ENCODE results near the gene CD8B.
A peak's percentile ranks its signal among the peaks of the same experiment; 100 is the strongest.

Gene CD8B

DNA sequence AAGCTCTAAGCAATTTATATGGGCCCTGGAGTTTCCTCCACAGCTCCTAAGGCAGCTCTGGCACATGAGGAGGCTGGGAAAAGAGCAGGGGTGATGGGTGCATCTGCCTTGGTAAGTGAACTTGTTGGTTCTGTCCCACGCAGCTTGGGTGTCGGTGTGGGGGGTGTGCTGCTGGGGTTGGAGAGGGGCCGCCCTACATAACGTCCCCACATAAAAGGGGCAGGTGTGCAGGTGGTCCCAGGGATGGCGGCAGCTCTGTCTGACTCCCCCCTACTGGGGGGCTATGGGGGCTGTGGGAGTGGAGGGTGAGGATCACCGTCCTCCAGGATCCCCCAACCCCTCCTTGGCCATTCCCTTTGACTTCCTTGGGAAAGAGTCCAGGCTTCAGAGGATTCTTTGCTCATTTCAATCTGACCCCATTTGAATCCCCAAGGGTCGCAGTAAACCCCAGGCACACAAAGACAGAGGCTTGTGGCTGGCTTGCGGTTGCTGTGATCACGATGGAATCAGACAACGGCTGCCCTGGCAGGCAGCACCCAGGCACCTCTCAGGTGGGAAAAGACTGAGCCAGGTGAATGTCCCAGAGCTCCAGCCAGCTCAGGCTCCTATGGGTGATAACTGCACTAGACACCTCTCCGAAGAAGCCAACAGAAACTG is 36.5 kb downstream of the CD8B start:
- no peaks in the 10 kb centered on the region for H3K36me3 Mint-ChIP-seq (ENCODE audit: low read depth)
- H3K4me1 Mint-ChIP-seq (ENCODE audit: low read depth): peaks cover 9% of the 10 kb centered on the region
- H3K9me3 Mint-ChIP-seq: peaks cover 10% of the 10 kb centered on the region
- no peak for DNase-seq (ENCODE audit: low spot score)
- H3K27ac Mint-ChIP-seq: no peak overlapping the region
- peak overlapping the region; percentile 25 for H3K4me3 Mint-ChIP-seq
- H3K27me3 Mint-ChIP-seq (ENCODE audit: low read depth): peaks cover 7% of the 10 kb centered on the region

DNA sequence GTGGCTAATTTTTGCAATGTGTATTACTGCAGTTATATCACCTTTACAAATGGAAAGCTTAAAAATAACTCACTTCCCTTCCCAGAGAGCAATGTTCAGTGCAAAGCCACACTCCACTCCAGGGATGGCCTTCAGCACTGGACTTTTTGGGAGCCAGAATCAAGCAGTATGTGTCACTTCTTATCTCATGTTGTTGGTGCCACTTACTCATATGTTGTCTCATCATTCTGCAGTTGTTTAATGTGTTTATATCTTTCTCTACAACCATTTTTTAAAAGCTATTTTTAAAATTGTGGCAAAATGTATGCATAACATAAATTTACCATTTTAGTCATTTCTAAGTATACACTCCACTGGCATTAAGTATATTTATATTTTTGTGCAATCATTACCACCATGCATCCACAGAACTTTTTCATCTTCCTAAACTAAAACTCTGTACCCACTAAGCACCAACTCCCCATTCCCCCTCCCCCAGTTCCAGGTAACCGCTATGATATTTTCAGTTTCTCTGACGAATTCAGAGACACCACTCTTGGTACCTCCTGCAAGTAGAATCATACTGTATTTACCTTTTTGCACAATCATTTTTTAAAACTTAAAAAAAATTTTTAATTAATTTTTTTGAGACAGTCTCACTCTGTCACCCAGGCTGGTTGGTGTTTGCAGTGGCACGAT is 38.9 kb downstream of the CD8B start:
- no peak overlapping the region for H3K4me3 Mint-ChIP-seq
- peaks cover 12% of the 10 kb centered on the region for H3K4me1 Mint-ChIP-seq (ENCODE audit: low read depth)
- no peaks in the 10 kb centered on the region for H3K36me3 Mint-ChIP-seq (ENCODE audit: low read depth)
- H3K27ac Mint-ChIP-seq: no peak overlapping the region
- DNase-seq (ENCODE audit: low spot score): no peak
- peaks cover 10% of the 10 kb centered on the region for H3K9me3 Mint-ChIP-seq
- H3K27me3 Mint-ChIP-seq (ENCODE audit: low read depth): peaks cover 13% of the 10 kb centered on the region

GRCh38 chr2:86821842-86822241 is 39.8 kb downstream of the CD8B start:
- no peak overlapping the region for H3K27ac Mint-ChIP-seq

GRCh38 chr2:86821306-86821705 is 40.4 kb downstream of the CD8B start:
- Mint-ChIP-seq H3K27ac (no peak overlapping the region), H3K36me3 (ENCODE audit: low read depth) (no peaks in the 10 kb centered on the region), H3K9me3 (peaks cover 10% of the 10 kb centered on the region), H3K4me3 (no peak overlapping the region), H3K4me1 (ENCODE audit: low read depth) (peaks cover 11% of the 10 kb centered on the region), H3K27me3 (ENCODE audit: low read depth) (peaks cover 20% of the 10 kb centered on the region)
- DNase-seq (ENCODE audit: low spot score): no peak

More at GRCh38 chr2:86821842-86822241, 39.8 kb downstream of the CD8B start:
- H3K9me3 Mint-ChIP-seq: peaks cover 10% of the 10 kb centered on the region
- H3K27me3 Mint-ChIP-seq (ENCODE audit: low read depth): peaks cover 14% of the 10 kb centered on the region
- no peak overlapping the region for H3K4me3 Mint-ChIP-seq
- no peaks in the 10 kb centered on the region for H3K36me3 Mint-ChIP-seq (ENCODE audit: low read depth)
- H3K4me1 Mint-ChIP-seq (ENCODE audit: low read depth): peaks cover 12% of the 10 kb centered on the region
- DNase-seq (ENCODE audit: low spot score): no peak

GRCh38 chr2:86818957-86819356 is 42.7 kb downstream of the CD8B start:
- Mint-ChIP-seq H3K4me1 (ENCODE audit: low read depth) (peaks cover 3% of the 10 kb centered on the region), H3K27ac (no peak overlapping the region), H3K4me3 (no peak overlapping the region), H3K27me3 (ENCODE audit: low read depth) (peaks cover 17% of the 10 kb centered on the region), H3K9me3 (peaks cover 10% of the 10 kb centered on the region), H3K36me3 (ENCODE audit: low read depth) (no peaks in the 10 kb centered on the region)
- DNase-seq (ENCODE audit: low spot score): no peak

DNA sequence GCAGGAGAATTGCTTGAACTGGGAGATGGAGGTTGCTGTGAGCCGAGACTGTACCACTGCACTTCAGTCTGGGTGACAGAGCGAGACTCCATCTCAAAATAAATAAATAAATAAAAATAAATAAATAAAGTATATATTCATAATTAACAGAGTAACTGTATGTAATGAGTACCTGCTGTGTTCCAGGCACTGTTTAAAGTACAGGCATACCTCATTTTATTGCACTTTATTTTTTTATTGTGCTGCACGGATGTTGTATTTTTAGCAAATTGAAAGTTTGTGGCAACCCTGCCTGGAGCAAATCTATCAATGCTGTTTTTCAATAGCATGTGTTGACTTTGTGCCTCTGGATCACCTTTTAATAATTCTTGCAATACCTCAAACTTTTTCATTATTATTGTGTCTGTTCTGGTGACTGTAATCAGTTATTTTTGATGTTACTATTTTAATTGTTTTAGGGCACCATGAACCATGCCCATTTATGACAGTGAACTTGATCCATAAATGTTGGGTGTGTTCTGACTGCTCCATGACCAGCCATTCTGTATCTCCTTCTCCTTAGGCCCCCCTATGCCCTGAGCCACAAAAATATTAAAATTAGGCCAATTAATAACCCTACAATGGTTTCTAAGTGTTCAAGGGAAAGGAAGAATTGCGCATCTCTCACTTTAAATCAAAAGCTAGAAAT is 43.4 kb downstream of the CD8B start:
- Mint-ChIP-seq H3K36me3 (ENCODE audit: low read depth) (no peaks in the 10 kb centered on the region), H3K4me3 (no peak overlapping the region)

GRCh38 chr2:86815611-86816010 is 46.1 kb downstream of the CD8B start:
- no peak overlapping the region for H3K27ac Mint-ChIP-seq
- H3K9me3 Mint-ChIP-seq: no peaks in the 10 kb centered on the region
- H3K27me3 Mint-ChIP-seq (ENCODE audit: low read depth): peaks cover 45% of the 10 kb centered on the region
- H3K36me3 Mint-ChIP-seq (ENCODE audit: low read depth): no peaks in the 10 kb centered on the region
- DNase-seq (ENCODE audit: low spot score): no peak
- H3K4me3 Mint-ChIP-seq: no peak overlapping the region
- peaks cover 3% of the 10 kb centered on the region for H3K4me1 Mint-ChIP-seq (ENCODE audit: low read depth)

More for the DNA sequence above, 43.4 kb downstream of the CD8B start:
- DNase-seq (ENCODE audit: low spot score): no peak
- Mint-ChIP-seq H3K9me3 (peaks cover 10% of the 10 kb centered on the region), H3K4me1 (ENCODE audit: low read depth) (peaks cover 3% of the 10 kb centered on the region), H3K27me3 (ENCODE audit: low read depth) (peaks cover 22% of the 10 kb centered on the region), H3K27ac (no peak overlapping the region)

GRCh38 chr2:86809481-86810121 is 52.1 kb downstream of the CD8B start:
- Mint-ChIP-seq H3K4me3 (peak overlapping the region; percentile 30), H3K4me1 (ENCODE audit: low read depth) (peaks cover 15% of the 10 kb centered on the region), H3K27ac (no peak overlapping the region), H3K36me3 (ENCODE audit: low read depth) (no peaks in the 10 kb centered on the region), H3K9me3 (no peaks in the 10 kb centered on the region), H3K27me3 (ENCODE audit: low read depth) (peaks cover 65% of the 10 kb centered on the region)
- DNase-seq (ENCODE audit: low spot score): no peak

- peaks cover 62% of the 10 kb centered on the region for H3K27me3 Mint-ChIP-seq (ENCODE audit: low read depth)
- H3K9me3 Mint-ChIP-seq: no peaks in the 10 kb centered on the region
- peak overlapping the region; percentile 86 for H3K4me3 Mint-ChIP-seq
- peaks cover 15% of the 10 kb centered on the region for H3K4me1 Mint-ChIP-seq (ENCODE audit: low read depth)
- no peaks in the 10 kb centered on the region for H3K36me3 Mint-ChIP-seq (ENCODE audit: low read depth)
- no peak overlapping the region for H3K27ac Mint-ChIP-seq
- peak; percentile 88 for DNase-seq (ENCODE audit: low spot score)
Measured at GRCh38 chr2:86808315-86809161, 53.1 kb downstream of the CD8B start.

DNA sequence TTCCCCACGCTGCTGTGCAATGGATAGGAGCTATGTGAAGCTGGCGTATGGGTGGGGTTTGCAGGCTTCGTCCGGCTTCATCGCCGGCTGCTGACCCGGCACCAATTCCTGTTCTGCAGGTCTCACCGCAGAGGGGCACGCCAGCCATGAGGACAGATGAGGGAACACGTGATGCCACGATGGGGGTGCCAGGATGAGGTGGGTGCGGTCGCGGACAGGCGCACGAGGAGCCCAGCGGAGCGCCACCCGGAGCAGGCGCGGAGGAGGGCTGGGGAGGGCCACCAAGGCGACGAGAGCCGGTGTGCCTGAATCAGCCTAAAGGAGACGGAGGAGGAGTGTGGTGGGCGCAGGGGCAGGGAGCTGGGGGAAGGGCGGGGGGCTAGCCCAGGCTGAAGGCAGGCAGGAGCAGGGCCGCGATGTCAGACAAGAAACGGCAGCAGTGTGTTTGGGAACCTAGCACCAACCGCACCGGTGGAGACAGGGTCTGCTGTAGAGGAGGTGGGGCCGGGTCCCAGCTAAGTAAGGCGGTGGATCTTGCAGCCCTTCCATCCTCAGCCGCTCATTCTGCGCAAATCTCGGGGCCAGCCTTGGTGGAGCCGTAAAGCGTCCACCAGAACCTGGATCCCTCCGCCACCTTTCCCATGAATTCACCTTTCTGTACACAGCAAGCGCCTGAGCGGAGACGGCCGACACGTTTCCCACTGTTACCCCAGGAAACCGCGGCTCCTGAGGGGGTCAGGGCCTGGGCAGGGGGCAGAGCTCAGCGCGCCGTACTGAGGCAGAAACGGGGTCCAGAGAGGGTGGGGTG is 54.0 kb downstream of the CD8B start:
- DNase-seq (ENCODE audit: low spot score): peak; percentile 36
- peaks cover 55% of the 10 kb centered on the region for H3K27me3 Mint-ChIP-seq (ENCODE audit: low read depth)
- no peaks in the 10 kb centered on the region for H3K9me3 Mint-ChIP-seq
- no peaks in the 10 kb centered on the region for H3K36me3 Mint-ChIP-seq (ENCODE audit: low read depth)
- peaks cover 15% of the 10 kb centered on the region for H3K4me1 Mint-ChIP-seq (ENCODE audit: low read depth)
- peak overlapping the region; percentile 86 for H3K4me3 Mint-ChIP-seq
- peak overlapping the region; percentile 79 for H3K27ac Mint-ChIP-seq

DNA sequence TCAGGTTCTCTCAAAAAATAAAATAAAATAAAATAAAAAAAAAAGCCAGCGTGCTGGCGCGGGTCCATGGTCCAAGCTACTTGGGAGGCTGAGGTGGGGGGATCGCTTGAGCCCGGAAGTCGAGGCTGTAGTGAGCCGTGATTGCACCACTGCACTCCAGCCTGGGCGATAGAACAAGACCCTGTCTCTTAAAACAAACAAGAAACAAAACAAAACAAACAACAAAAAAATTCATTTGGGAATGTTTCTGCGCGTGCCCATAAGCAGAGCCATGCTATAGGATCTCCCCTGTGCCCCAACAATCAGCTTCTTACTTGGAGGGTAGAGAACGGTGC is 54.6 kb downstream of the CD8B start:
- Mint-ChIP-seq H3K27me3 (ENCODE audit: low read depth) (peaks cover 54% of the 10 kb centered on the region), H3K4me3 (peak overlapping the region; percentile 86), H3K4me1 (ENCODE audit: low read depth) (peaks cover 15% of the 10 kb centered on the region), H3K27ac (no peak overlapping the region), H3K36me3 (ENCODE audit: low read depth) (no peaks in the 10 kb centered on the region), H3K9me3 (no peaks in the 10 kb centered on the region)
- no peak for DNase-seq (ENCODE audit: low spot score)

DNA sequence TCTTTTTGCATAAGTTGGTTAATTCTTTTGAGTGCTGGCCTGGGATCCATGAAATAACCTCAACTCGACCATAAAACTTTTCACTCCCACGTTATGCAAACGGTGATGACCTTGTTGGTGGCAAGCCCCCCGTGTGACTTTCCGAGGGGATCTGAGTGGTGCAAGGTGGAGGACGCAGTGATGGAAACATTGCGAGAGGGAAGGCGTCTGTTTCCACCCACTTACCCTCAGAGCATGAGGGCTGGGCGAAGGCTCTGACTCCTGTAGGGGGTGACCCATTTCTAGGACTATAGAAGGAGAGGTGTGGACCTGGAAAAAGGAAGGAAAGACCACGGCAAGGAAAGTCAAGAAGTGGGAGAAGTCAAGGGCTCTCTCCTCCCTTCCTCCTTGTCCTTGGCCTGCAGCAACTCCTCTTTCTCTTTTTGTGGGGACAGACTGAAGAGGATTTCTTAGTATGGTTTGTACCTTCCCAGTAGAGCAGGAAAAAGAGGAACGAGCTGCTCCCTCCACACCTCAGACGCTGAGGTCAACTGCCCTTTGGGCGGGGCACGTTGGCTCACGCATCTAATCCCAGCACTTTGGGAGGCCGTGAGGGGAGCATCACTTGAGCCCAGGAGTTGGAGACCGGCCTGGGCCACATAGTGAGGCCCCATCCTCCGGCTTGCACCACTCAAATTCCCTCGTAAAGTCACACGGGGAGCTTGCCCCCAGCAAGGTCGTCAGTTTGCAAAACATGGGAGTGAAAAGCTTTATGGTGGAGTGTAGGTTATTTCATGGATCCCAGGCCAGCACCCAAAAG is 55.4 kb downstream of the CD8B start:
- DNase-seq (ENCODE audit: low spot score): no peak
- Mint-ChIP-seq H3K27ac (no peak overlapping the region), H3K27me3 (ENCODE audit: low read depth) (peaks cover 48% of the 10 kb centered on the region), H3K4me1 (ENCODE audit: low read depth) (peaks cover 15% of the 10 kb centered on the region), H3K4me3 (peak overlapping the region; percentile 8), H3K36me3 (ENCODE audit: low read depth) (no peaks in the 10 kb centered on the region), H3K9me3 (no peaks in the 10 kb centered on the region)

All from T-helper 2 cell treated with Interferon-gamma antibody and Interleukin-4, amounts not matched to agents 5 μg/mL and 100 μg/mL, for 36 hours (primary cell).